ENCODE results near the gene RNF114.

- TF ChIP-seq RXRA (IDR thresholded peaks at IDR 0.05) (no peak), CTCF (IDR thresholded peaks at IDR 0.05; ENCODE audit: low read depth, low read length, missing input control) (no peak), HNF4G (IDR thresholded peaks at IDR 0.05) (no peak), REST (IDR thresholded peaks at IDR 0.05) (no peak), MAX (IDR thresholded peaks at IDR 0.05) (no peak), GABPA (IDR thresholded peaks at IDR 0.05 in 1 of 2, conservative IDR thresholded peaks at IDR 0.05 in 1 of 2) (no peak), ZBTB33 (IDR thresholded peaks at IDR 0.05) (no peak), YY1 (IDR thresholded peaks at IDR 0.05) (no peak), SP1 (IDR thresholded peaks at IDR 0.05) (no peak), TAF1 (conservative IDR thresholded peaks at IDR 0.05) (no peak), RAD21 (IDR thresholded peaks at IDR 0.05) (no peak), ATF3 (IDR thresholded peaks at IDR 0.05) (no peak), EGR1 (IDR thresholded peaks at IDR 0.05; ENCODE audit: low read depth in 2 of 2) (no peak), JUND (IDR thresholded peaks at IDR 0.05) (no peak)
These were observed 51.0 kb downstream of the RNF114 start for GRCh38 chr20:49987015-49987867.
